Gastrocnemius medialis (tissue), 4 donors: ENCODE measurements around the gene PLEKHA5. TPM values are rescaled to one million over a fixed set of nuclear protein-coding genes. Genes with fewer than 3 reads are reported as not detected.
"Not testable (repeated sequence)": the region's sequence is repeated elsewhere in the genome, so short reads cannot be mapped to it uniquely, and the experiment has no call there.

Experiments
- ATAC-seq, 2 donors: fragments of 150-250 bp; one replicate each; pipeline ENCODE4 v1.9.1; 2016
- DNase-seq, 2 donors: peaks; one replicate each; pipeline ENCODE4 v3.0.0-alpha.2; 2019
- H3K27ac ChIP-seq, 4 donors: fragments of 200-600 bp; sonication (generic); 1 replicate in 1 of 4; 2 replicates in 3 of 4; pipeline ENCODE4 v1.5.1; 2016 to 2018; ENCODE audit warnings: mild to moderate bottlenecking in 2 of 4, moderate library complexity in 1 of 4
- H3K27me3 ChIP-seq, 3 donors: fragments of 200-600 bp; sonication (generic) in 2 of 3; 1 replicate in 1 of 3; 2 replicates in 2 of 3; pipeline versions ENCODE4 v1.5.1 to v1.6.0; 2016 to 2019; ENCODE audit warnings: mild to moderate bottlenecking in 1 of 3, moderate library complexity in 1 of 3
- H3K36me3 ChIP-seq, 2 donors: fragments of 200-600 bp; sonication (generic) in 1 of 2; one replicate each; pipeline ENCODE4 v1.5.1; 2017 to 2018
- H3K4me1 ChIP-seq, 2 donors: fragments of 200-600 bp; sonication (generic) in 1 of 2; one replicate each; pipeline ENCODE4 v1.5.1; 2016 to 2017; ENCODE audit warnings: mild to moderate bottlenecking in 2 of 2
- H3K4me3 ChIP-seq, 4 donors: fragments of 200-600 bp; sonication (generic) in 3 of 4; 1 replicate in 1 of 4; 2 replicates in 3 of 4; pipeline ENCODE4 v1.5.1; 2016 to 2019; ENCODE audit warnings: mild to moderate bottlenecking in 2 of 4
- H3K9me3 ChIP-seq, 3 donors: fragments of 200-600 bp; sonication (generic) in 2 of 3; 1 replicate in 1 of 3; 2 replicates in 2 of 3; pipeline ENCODE4 v1.5.1; 2016 to 2019
- POLR2A ChIP-seq, 2 donors: fragments of 450-650 bp; IDR thresholded peaks; one replicate each; pipeline ENCODE4 v1.6.1; 2017; ENCODE audit warnings: antibody characterized with exemption in 2 of 2, mild to moderate bottlenecking in 2 of 2, moderate library complexity in 2 of 2
- in situ Hi-C, 4 donors: fragments of 200-750 bp; cut with MboI; loops; one replicate each; pipeline versions ENCODE4 v1.15.0 to v1.8.0; 2017; ENCODE audit warnings: low sequenced_read_pairs in 4 of 4
- intact Hi-C: fragments of 100-400 bp; cut with DNase I; formaldehyde crosslinking; loops from one replicate; pipeline ENCODE4 v1.15.1; 2023; ENCODE audit warnings: low total_unique reads
- total RNA-seq, 4 donors: library from RNA; depleted of rRNA; stranded (reverse); fragments of >200 nt; gene quantifications; one replicate each; pipeline versions ENCODE4 v1.1.0 to v1.2.3, GENCODE V29; 2016
- TF ChIP-seq, protein P1 (sequence below), 5 experiments: fragments of 450-650 bp in 3 of 5; fragments of 200-600 bp in 2 of 5; sonication (generic) in 2 of 5; IDR thresholded peaks in 4 of 5; conservative IDR thresholded peaks in 1 of 5; 1 replicate in 4 of 5; 2 replicates in 1 of 5; pipeline ENCODE4 v1.5.1; 2016 to 2019; ENCODE audit warnings: antibody characterized with exemption in 5 of 5, mild to moderate bottlenecking in 3 of 5, moderate library complexity in 3 of 5

The PLEKHA5 gene
- total RNA-seq, 4 donors from 2014 or later, result 1.0 to 2.7 (median 1.5) TPM

DNA sequence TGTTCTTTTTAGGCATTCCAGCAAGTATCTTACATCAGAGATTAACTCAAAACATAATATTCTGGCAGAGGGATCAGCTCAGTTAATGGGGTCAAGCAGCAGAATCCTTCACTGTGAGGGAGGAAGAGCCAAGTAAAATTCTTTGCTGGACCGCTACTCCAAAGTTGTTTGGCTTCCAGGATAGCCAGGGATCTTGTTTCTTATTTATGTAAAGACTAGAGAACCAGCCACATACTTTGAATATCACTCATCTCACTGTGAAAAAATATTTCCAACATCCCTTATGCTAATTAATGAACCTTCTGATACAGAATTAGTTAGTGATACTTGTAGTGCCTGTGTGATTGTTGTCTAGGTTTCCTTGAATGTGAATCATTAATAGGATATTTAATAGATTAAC is 94.2 kb downstream of the PLEKHA5 start:
- intact Hi-C loops (no loop called here), in situ Hi-C loops (no loop called here)
- ATAC-seq (no peak), DNase-seq (no peak)
- TF ChIP-seq, protein P1, sequence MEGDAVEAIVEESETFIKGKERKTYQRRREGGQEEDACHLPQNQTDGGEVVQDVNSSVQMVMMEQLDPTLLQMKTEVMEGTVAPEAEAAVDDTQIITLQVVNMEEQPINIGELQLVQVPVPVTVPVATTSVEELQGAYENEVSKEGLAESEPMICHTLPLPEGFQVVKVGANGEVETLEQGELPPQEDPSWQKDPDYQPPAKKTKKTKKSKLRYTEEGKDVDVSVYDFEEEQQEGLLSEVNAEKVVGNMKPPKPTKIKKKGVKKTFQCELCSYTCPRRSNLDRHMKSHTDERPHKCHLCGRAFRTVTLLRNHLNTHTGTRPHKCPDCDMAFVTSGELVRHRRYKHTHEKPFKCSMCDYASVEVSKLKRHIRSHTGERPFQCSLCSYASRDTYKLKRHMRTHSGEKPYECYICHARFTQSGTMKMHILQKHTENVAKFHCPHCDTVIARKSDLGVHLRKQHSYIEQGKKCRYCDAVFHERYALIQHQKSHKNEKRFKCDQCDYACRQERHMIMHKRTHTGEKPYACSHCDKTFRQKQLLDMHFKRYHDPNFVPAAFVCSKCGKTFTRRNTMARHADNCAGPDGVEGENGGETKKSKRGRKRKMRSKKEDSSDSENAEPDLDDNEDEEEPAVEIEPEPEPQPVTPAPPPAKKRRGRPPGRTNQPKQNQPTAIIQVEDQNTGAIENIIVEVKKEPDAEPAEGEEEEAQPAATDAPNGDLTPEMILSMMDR (IDR thresholded peaks at IDR 0.05 in 4 of 5, conservative IDR thresholded peaks at IDR 0.05 in 1 of 5), result no peak
- no peak for TF ChIP-seq POLR2A (IDR thresholded peaks at IDR 0.05)
- Histone ChIP-seq H3K9me3 (no peaks in the 10 kb centered on the region), H3K27me3 (no peaks in the 10 kb centered on the region), H3K4me3 (no peak overlapping the region), H3K4me1 (no peaks in the 10 kb centered on the region), H3K36me3 (no peaks in the 10 kb centered on the region), H3K27ac (no peak overlapping the region)

DNA sequence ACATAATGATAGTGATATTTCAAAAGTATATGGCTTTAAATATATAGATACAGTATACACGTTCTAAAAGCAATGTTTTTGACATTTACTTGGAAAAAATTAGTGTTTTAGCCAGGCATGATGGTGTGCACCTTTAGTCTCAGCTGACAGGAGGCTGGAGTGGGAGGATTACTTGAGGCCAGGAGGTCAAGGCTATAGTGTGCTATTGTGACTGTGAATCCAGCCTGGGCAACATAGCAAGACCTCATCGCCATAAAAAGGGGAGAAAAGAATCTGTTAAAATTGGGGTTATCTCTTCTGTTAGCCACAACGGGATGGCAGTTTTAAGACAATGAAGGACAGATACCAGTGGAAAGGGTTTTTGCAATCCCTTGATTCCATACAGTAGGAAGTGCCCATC is 95.2 kb downstream of the PLEKHA5 start:
- Histone ChIP-seq H3K27me3 (no peaks in the 10 kb centered on the region), H3K4me3 (no peak overlapping the region), H3K9me3 (no peaks in the 10 kb centered on the region), H3K27ac (no peak overlapping the region), H3K4me1 (no peaks in the 10 kb centered on the region), H3K36me3 (no peaks in the 10 kb centered on the region)
- DNase-seq (no peak), ATAC-seq (no peak)
- intact Hi-C loops, result no loop called here
- in situ Hi-C loops, result no loop called here
- TF ChIP-seq, protein P1 (IDR thresholded peaks at IDR 0.05 in 4 of 5, conservative IDR thresholded peaks at IDR 0.05 in 1 of 5), result no peak
- TF ChIP-seq POLR2A (IDR thresholded peaks at IDR 0.05), result no peak

DNA sequence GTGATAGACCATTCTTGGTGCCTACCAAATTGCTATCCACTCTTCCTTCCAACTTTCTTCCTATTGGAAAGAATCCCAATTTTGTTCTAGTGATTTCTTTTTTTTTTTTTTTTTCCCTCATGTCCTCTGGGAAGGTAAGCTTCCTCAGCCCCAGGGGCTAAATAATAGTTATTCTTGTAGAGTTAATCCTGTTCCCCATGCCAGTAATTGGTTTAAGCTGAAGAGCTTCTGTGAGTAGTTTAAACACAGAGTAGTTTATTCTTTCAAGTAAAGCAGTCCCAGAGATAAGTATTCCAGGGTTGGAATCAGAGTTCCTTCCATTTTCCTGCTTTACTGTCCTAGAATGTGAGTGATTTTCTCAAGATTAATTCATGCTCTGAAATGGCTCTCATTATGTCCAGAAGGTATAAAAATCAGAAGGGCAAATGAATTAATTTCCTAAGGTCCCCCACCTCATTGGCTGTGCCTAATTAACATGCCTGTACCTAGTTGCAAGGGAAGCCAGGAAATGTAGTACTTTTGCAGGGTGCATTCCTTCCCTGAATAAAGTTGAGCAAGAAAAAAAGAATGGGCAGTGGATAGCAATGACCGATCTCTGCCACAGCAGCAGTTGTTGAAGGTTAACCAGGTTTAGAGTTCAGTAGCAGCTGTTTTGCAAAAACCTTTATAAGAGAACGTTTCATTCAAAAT is 97.8 kb downstream of the PLEKHA5 start:
- no peak overlapping the region for H3K4me3 ChIP-seq
- ATAC-seq (no peak), DNase-seq (no peak)
- no peaks in the 10 kb centered on the region for H3K27me3 ChIP-seq
- H3K27ac ChIP-seq, result no peak overlapping the region
- H3K36me3 ChIP-seq, result no peaks in the 10 kb centered on the region
- TF ChIP-seq, protein P1 (IDR thresholded peaks at IDR 0.05 in 4 of 5, conservative IDR thresholded peaks at IDR 0.05 in 1 of 5), result no peak
- TF ChIP-seq POLR2A (IDR thresholded peaks at IDR 0.05), result no peak
- H3K4me1 ChIP-seq, result no peaks in the 10 kb centered on the region
- intact Hi-C loops (no loop called here), in situ Hi-C loops (no loop called here)
- no peaks in the 10 kb centered on the region for H3K9me3 ChIP-seq

DNA sequence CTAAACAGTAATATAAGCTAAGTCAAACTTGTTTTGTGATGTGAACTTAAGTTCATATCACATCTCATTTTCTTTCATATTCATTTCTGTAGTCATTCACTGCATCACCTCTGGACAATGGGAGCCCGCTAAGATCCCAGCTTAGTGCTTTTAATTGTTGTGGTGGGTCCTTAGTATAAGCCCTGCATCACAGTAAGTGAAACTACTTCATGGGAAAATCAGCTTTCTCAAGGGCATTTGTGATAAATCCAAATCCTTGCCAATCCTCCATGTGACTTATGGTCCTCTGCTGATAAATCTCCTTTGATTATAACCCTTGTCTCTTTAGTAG is 98.3 kb downstream of the PLEKHA5 start:
- DNase-seq (no peak), ATAC-seq (no peak)
- Histone ChIP-seq H3K36me3 (no peaks in the 10 kb centered on the region), H3K27ac (no peak overlapping the region), H3K27me3 (no peaks in the 10 kb centered on the region), H3K4me1 (no peaks in the 10 kb centered on the region), H3K4me3 (no peak overlapping the region), H3K9me3 (no peaks in the 10 kb centered on the region)
- TF ChIP-seq, protein P1 (IDR thresholded peaks at IDR 0.05 in 4 of 5, conservative IDR thresholded peaks at IDR 0.05 in 1 of 5), result no peak
- TF ChIP-seq POLR2A (IDR thresholded peaks at IDR 0.05), result no peak
- in situ Hi-C loops (no loop called here), intact Hi-C loops (no loop called here)

DNA sequence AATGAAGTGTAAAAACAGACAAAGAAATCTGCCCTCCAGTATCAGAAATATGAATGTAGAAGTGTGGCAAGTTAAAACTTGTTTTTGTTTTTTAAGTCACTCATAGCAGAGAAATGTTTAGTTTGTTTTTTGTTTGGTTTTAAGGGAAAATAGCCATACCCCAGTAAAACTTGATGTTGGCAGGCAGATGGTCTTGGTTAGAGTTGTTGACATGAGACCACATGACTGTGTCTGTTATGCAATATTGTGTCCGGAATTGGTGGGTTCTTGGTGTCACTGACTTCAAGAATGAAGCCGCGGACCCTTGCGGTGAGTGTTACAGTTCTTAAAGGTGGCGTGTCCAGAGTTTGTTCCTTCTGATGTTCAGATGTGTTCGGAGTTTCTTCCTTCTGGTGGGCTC is 99.5 kb downstream of the PLEKHA5 start:
- H3K4me3 ChIP-seq, H3K4me1 ChIP-seq, ATAC-seq, H3K9me3 ChIP-seq, in situ Hi-C loops, H3K27ac ChIP-seq, H3K36me3 ChIP-seq, H3K27me3 ChIP-seq, intact Hi-C loops, DNase-seq: not testable (repeated sequence)
